ENCODE data around the gene PPP5C.

The PPP5C gene

GRCh38 chr19:46349311-46349993 lies 2.6 kb downstream of the PPP5C start:
- no peak for DNase-seq (ENCODE audit: low read depth, low spot score)
- no peaks in the 10 kb centered on the region for H3K9me3 ChIP-seq (ENCODE audit: control insufficient read depth, insufficient read depth, low read length)
- H3K4me1 ChIP-seq (ENCODE audit: control insufficient read depth, insufficient read depth, low read length) = 0 out of 2 replicates have a peak, but pooled peaks cover 2% of the 10 kb centered on the region
- H3K27ac ChIP-seq (ENCODE audit: low read length) = no peak overlapping the region
- WGBS (ENCODE audit: insufficient coverage, insufficient read length) = no CpG with 5 or more reads among the region's 11 CpGs
- no peak overlapping the region for H3K4me3 ChIP-seq (ENCODE audit: low read length)
- no peaks in the 10 kb centered on the region for H3K27me3 ChIP-seq (ENCODE audit: control insufficient read depth, insufficient read depth, low read length)
- peaks cover 9% of the 10 kb centered on the region for H3K36me3 ChIP-seq (ENCODE audit: control insufficient read depth, insufficient read depth, low read length)

GRCh38 chr19:46350029-46350757 lies 3.3 kb downstream of the PPP5C start:
- Histone ChIP-seq H3K27ac (ENCODE audit: low read length) (no peak overlapping the region), H3K36me3 (ENCODE audit: control insufficient read depth, insufficient read depth, low read length) (peaks cover 12% of the 10 kb centered on the region), H3K9me3 (ENCODE audit: control insufficient read depth, insufficient read depth, low read length) (no peaks in the 10 kb centered on the region), H3K4me3 (ENCODE audit: low read length) (no peak overlapping the region), H3K4me1 (ENCODE audit: control insufficient read depth, insufficient read depth, low read length) (0 out of 2 replicates have a peak, but pooled peaks cover 2% of the 10 kb centered on the region), H3K27me3 (ENCODE audit: control insufficient read depth, insufficient read depth, low read length) (no peaks in the 10 kb centered on the region)
- DNase-seq (ENCODE audit: low read depth, low spot score) = no peak
- WGBS (ENCODE audit: insufficient coverage, insufficient read length) = no CpG with 5 or more reads among the region's 8 CpGs

DNA sequence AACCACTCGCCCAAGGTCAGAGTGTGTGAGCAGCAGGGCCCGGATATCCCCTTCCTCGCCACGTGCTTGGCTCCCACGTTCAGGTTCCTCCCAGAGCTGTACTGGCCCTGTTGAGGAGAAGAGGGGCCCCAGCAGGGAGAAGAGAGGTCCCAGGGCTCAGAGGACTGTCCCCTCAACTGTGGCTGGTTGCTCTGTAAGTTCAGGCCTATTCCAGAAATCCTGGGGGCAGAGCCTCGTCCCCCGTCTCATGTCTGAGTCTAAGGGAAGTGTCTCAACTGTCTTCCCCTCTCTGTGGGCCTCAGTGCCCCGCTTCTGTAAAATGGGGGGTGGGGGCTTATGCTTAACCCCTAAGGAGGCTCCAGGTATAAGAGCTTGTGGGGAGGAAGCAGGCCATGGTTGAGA lies 3.9 kb downstream of the PPP5C start:
- H3K36me3 ChIP-seq (ENCODE audit: control insufficient read depth, insufficient read depth, low read length) = peaks cover 14% of the 10 kb centered on the region
- no peak overlapping the region for H3K4me3 ChIP-seq (ENCODE audit: low read length)
- 0 out of 2 replicates have a peak, but pooled peaks cover 2% of the 10 kb centered on the region for H3K4me1 ChIP-seq (ENCODE audit: control insufficient read depth, insufficient read depth, low read length)
- no peak overlapping the region for H3K27ac ChIP-seq (ENCODE audit: low read length)
- no CpG with 5 or more reads among the region's 8 CpGs for WGBS (ENCODE audit: insufficient coverage, insufficient read length)
- no peak for DNase-seq (ENCODE audit: low read depth, low spot score)
- no peaks in the 10 kb centered on the region for H3K9me3 ChIP-seq (ENCODE audit: control insufficient read depth, insufficient read depth, low read length)
- no peaks in the 10 kb centered on the region for H3K27me3 ChIP-seq (ENCODE audit: control insufficient read depth, insufficient read depth, low read length)

DNA sequence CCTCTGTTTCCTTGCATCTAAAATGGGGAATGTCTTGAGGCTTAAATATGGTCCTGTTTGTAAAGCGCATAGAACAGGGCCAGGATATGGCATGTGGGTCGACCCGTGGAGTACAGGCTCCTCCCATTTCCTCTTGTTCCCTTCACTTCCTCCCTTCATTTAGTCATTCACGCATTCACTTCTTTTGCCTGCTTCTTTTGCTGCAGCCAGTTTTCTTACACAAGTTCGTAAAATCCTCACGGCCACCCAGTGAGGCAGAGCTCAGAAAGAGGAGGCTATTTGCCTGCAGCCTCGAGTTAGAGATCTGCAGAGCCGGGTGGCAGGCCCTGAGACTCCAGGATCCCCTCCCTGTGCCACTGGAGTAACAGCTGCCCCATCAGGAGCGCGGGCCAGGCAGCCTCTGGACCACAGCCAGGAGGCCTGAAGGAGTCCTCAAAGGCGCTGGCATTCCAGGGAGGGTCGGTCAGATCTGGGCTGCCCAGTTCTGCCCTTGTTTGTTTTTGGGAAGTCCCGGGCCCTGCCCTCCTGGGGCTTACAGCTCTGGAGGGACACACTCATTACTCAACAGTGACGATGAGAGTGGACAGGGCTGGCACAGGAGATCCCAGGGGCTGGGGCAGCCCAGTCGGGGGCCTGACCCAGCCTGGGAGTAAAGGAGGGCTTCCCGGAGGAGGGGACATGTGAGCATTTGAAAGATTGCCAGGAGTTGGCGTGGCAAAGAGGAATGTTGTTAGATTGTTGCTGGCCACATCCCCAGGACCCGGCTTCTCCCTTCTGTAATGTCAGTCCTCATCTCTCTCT lies 4.6 kb downstream of the PPP5C start:
- Histone ChIP-seq H3K27ac (ENCODE audit: low read length) (no peak overlapping the region), H3K4me1 (ENCODE audit: control insufficient read depth, insufficient read depth, low read length) (0 out of 2 replicates have a peak, but pooled peaks cover 2% of the 10 kb centered on the region), H3K36me3 (ENCODE audit: control insufficient read depth, insufficient read depth, low read length) (peaks cover 15% of the 10 kb centered on the region), H3K9me3 (ENCODE audit: control insufficient read depth, insufficient read depth, low read length) (no peaks in the 10 kb centered on the region), H3K27me3 (ENCODE audit: control insufficient read depth, insufficient read depth, low read length) (no peaks in the 10 kb centered on the region), H3K4me3 (ENCODE audit: low read length) (no peak overlapping the region)
- no CpG with 5 or more reads among the region's 18 CpGs for whole genome bisulfite sequencing (ENCODE audit: insufficient coverage, insufficient read length)
- no peak for DNase-seq (ENCODE audit: low read depth, low spot score)

- Histone ChIP-seq H3K4me1 (ENCODE audit: control insufficient read depth, insufficient read depth, low read length) (no peaks in the 10 kb centered on the region), H3K9me3 (ENCODE audit: control insufficient read depth, insufficient read depth, low read length) (no peaks in the 10 kb centered on the region), H3K27me3 (ENCODE audit: control insufficient read depth, insufficient read depth, low read length) (no peaks in the 10 kb centered on the region), H3K36me3 (ENCODE audit: control insufficient read depth, insufficient read depth, low read length) (peaks cover 17% of the 10 kb centered on the region), H3K27ac (ENCODE audit: low read length) (no peak overlapping the region), H3K4me3 (ENCODE audit: low read length) (no peak overlapping the region)
- no CpG with 5 or more reads among the region's 28 CpGs for WGBS (ENCODE audit: insufficient coverage, insufficient read length)
- no peak for DNase-seq (ENCODE audit: low read depth, low spot score)
Measured at GRCh38 chr19:46353730-46354528, 7.0 kb downstream of the PPP5C start.

GRCh38 chr19:46355234-46356148 lies 8.6 kb downstream of the PPP5C start:
- H3K36me3 ChIP-seq (ENCODE audit: control insufficient read depth, insufficient read depth, low read length) = peaks cover 17% of the 10 kb centered on the region
- DNase-seq (ENCODE audit: low read depth, low spot score) = no peak
- H3K27ac ChIP-seq (ENCODE audit: low read length) = no peak overlapping the region

DNA sequence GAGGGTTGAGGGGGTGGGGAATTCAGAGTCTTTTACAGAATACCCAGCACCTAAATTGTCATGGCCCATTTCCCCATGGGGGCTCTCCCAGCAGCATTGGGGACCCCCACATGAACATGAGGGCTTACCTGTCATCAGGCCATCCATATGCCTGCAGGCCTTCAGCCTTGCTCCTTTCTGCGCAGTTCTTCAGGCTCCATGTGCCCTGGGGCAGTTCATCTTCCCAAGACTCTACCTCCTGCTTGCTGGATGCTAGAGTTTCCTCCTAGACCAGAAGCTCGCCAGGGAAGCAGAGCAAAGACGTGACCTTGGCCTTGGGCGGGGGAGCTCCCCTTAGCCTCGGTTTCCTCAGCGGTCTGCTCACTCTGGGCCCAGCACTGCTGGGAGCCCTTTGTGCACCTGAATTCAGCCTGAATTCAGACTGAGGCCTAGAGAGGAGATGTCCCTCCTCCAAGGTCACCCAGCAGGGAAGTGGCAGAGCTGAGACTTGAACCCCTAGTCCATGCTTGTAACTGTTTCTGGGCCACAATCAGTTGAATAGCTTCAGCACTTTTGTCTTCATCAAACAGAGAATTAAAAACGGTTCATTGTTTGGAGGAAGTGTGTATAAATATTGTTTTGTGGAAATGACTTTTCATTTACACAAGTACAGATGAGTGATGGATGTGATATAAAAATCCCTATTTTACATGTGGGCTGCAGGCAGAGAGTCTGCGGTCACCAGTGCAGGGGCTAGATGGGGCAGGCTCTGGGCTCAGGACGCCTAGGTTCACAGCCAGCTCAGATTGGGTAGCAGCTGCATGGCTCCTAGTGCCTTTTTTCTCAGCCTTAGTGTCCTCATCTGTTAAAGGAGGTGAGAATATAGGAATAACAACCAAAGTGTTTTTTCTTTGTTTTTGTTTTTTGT lies 9.5 kb downstream of the PPP5C start:
- Histone ChIP-seq H3K27me3 (ENCODE audit: control insufficient read depth, insufficient read depth, low read length) (no peaks in the 10 kb centered on the region), H3K27ac (ENCODE audit: low read length) (no peak overlapping the region), H3K36me3 (ENCODE audit: control insufficient read depth, insufficient read depth, low read length) (peaks cover 17% of the 10 kb centered on the region), H3K4me3 (ENCODE audit: low read length) (no peak overlapping the region), H3K9me3 (ENCODE audit: control insufficient read depth, insufficient read depth, low read length) (no peaks in the 10 kb centered on the region), H3K4me1 (ENCODE audit: control insufficient read depth, insufficient read depth, low read length) (no peaks in the 10 kb centered on the region)
- DNase-seq (ENCODE audit: low read depth, low spot score) = no peak
- 100% methylated on average over 1 of the region's 9 CpGs for WGBS (ENCODE audit: insufficient coverage, insufficient read length)

More at GRCh38 chr19:46355234-46356148, 8.6 kb downstream of the PPP5C start:
- no peaks in the 10 kb centered on the region for H3K27me3 ChIP-seq (ENCODE audit: control insufficient read depth, insufficient read depth, low read length)
- H3K4me3 ChIP-seq (ENCODE audit: low read length) = no peak overlapping the region
- WGBS (ENCODE audit: insufficient coverage, insufficient read length) = no CpG with 5 or more reads among the region's 23 CpGs
- H3K9me3 ChIP-seq (ENCODE audit: control insufficient read depth, insufficient read depth, low read length) = no peaks in the 10 kb centered on the region
- no peaks in the 10 kb centered on the region for H3K4me1 ChIP-seq (ENCODE audit: control insufficient read depth, insufficient read depth, low read length)

DNA sequence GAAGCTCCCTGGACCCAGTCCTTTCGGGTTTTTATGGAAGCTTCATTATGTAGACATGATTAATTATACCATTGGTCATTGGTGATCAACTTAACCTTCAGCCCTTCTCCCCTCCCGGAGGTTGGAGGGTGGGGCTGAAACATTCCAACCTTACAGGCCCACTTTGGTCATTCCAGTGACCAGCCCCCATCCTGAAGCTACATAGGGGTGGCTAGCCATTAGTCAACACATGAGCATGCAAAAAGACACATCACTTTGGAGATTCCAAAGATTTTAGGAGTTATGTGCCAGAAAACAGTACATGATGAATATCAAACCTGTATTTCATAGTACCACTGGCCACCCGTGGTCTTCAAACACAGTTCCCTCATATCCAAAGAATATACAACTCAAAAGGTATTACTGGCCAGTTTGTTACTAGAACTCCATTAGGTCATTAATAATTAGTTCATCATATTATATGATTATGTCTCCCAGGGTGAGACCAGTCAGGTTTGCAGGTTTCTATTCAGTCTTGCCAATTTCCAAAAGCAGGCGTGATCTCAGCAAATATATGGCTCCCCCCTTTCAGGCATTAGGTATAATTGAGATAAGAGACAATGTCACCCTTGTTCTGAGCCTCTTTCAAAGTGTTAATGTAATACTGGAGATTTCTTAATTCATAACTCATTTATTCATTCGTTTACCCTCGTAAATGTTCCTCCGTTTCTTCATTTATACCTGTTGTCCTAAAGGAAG lies 11.1 kb downstream of the PPP5C start:
- H3K27me3 ChIP-seq (ENCODE audit: control insufficient read depth, insufficient read depth, low read length) = no peaks in the 10 kb centered on the region
- no peak overlapping the region for H3K27ac ChIP-seq (ENCODE audit: low read length)
- WGBS (ENCODE audit: insufficient coverage, insufficient read length) = no CpG with 5 or more reads among the region's 7 CpGs
- H3K9me3 ChIP-seq (ENCODE audit: control insufficient read depth, insufficient read depth, low read length) = no peaks in the 10 kb centered on the region
- H3K4me1 ChIP-seq (ENCODE audit: control insufficient read depth, insufficient read depth, low read length) = no peaks in the 10 kb centered on the region
- no peak for DNase-seq (ENCODE audit: low read depth, low spot score)
- H3K36me3 ChIP-seq (ENCODE audit: control insufficient read depth, insufficient read depth, low read length) = peaks cover 17% of the 10 kb centered on the region
- H3K4me3 ChIP-seq (ENCODE audit: low read length) = no peak overlapping the region

Measured in iPS DF 6.9 (cell line).